ENCODE data around the gene SDK1. TPM values are rescaled to one million over a fixed set of nuclear protein-coding genes. Genes with fewer than 3 reads are reported as not detected.

SDK1 gene
- total RNA-seq, 1 donor from 2014 or later: 2.2 TPM

GRCh38 chr7:4177001-4177400 is 875.9 kb downstream of the SDK1 start:
- intact Hi-C loops (cut with DNase I): no loop called here
- no peak for ATAC-seq (ENCODE audit: poor library complexity)
- no peak for DNase-seq

GRCh38 chr7:4178416-4178815 is 877.4 kb downstream of the SDK1 start:
- no peak for DNase-seq
- no peak for ATAC-seq (ENCODE audit: poor library complexity)
- intact Hi-C loops (cut with DNase I): no loop called here

- DNase-seq (peak; percentile 8), ATAC-seq (ENCODE audit: poor library complexity) (peak; percentile 68)
- intact Hi-C loops (cut with DNase I): no loop called here
Measured at GRCh38 chr7:4178916-4179687, 878.0 kb downstream of the SDK1 start.

- intact Hi-C loops (cut with DNase I): no loop called here
- ATAC-seq (ENCODE audit: poor library complexity) (no peak), DNase-seq (no peak)
Measured at GRCh38 chr7:4179688-4180380, 878.8 kb downstream of the SDK1 start.

- DNase-seq: no peak
- intact Hi-C loops (cut with DNase I): no loop called here
- ATAC-seq (ENCODE audit: poor library complexity): no peak
Measured at GRCh38 chr7:4181446-4181845, 880.4 kb downstream of the SDK1 start.

GRCh38 chr7:4182605-4183300 is 881.7 kb downstream of the SDK1 start:
- intact Hi-C loops (cut with DNase I): no loop called here
- ATAC-seq (ENCODE audit: poor library complexity) (no peak), DNase-seq (no peak)

- intact Hi-C loops (cut with DNase I): no loop called here
- ATAC-seq (ENCODE audit: poor library complexity) (no peak), DNase-seq (no peak)
Measured at GRCh38 chr7:4184653-4185052, 883.6 kb downstream of the SDK1 start.

- DNase-seq (no peak), ATAC-seq (ENCODE audit: poor library complexity) (no peak)
- intact Hi-C loops (cut with DNase I): no loop called here
Measured at GRCh38 chr7:4185136-4185535, 884.1 kb downstream of the SDK1 start.

- no peak for ATAC-seq (ENCODE audit: poor library complexity)
- DNase-seq: no peak
- intact Hi-C loops (cut with DNase I): no loop called here
Measured at GRCh38 chr7:4185721-4186512, 884.9 kb downstream of the SDK1 start.

GRCh38 chr7:4186513-4186780 is 885.4 kb downstream of the SDK1 start:
- DNase-seq (no peak), ATAC-seq (ENCODE audit: poor library complexity) (no peak)
- intact Hi-C loops (cut with DNase I): no loop called here

GRCh38 chr7:4188651-4189050 is 887.6 kb downstream of the SDK1 start:
- ATAC-seq (ENCODE audit: poor library complexity) (no peak), DNase-seq (no peak)
- intact Hi-C loops (cut with DNase I): no loop called here

GRCh38 chr7:4189131-4189570 is 888.1 kb downstream of the SDK1 start:
- DNase-seq (peak; percentile 90), ATAC-seq (ENCODE audit: poor library complexity) (peak; percentile 97)
- intact Hi-C loops (cut with DNase I): no loop called here

- ATAC-seq (ENCODE audit: poor library complexity) (no peak), DNase-seq (no peak)
- intact Hi-C loops (cut with DNase I): no loop called here
Measured at GRCh38 chr7:4190010-4190981, 889.2 kb downstream of the SDK1 start.

- DNase-seq: no peak
- intact Hi-C loops (cut with DNase I): no loop called here
- no peak for ATAC-seq (ENCODE audit: poor library complexity)
Measured at GRCh38 chr7:4191046-4191445, 890.0 kb downstream of the SDK1 start.

GRCh38 chr7:4191525-4191924 is 890.5 kb downstream of the SDK1 start:
- intact Hi-C loops (cut with DNase I): no loop called here
- DNase-seq (no peak), ATAC-seq (ENCODE audit: poor library complexity) (no peak)

GRCh38 chr7:4195660-4196059 is 894.6 kb downstream of the SDK1 start:
- intact Hi-C loops (cut with DNase I): no loop called here
- ATAC-seq (ENCODE audit: poor library complexity): no peak
- DNase-seq: peak; percentile 30

GRCh38 chr7:4196121-4196819 is 895.2 kb downstream of the SDK1 start:
- DNase-seq: peak; percentile 22

GRCh38 chr7:4198301-4198700 is 897.2 kb downstream of the SDK1 start:
- ATAC-seq (ENCODE audit: poor library complexity) (no peak), DNase-seq (no peak)
- intact Hi-C loops (cut with DNase I): no loop called here

More at GRCh38 chr7:4196121-4196819, 895.2 kb downstream of the SDK1 start:
- intact Hi-C loops (cut with DNase I): no loop called here
- ATAC-seq (ENCODE audit: poor library complexity): no peak

Data from Right ventricle myocardium superior (tissue), 1 donor.